Inferior parietal cortex (tissue), 1 donor: ENCODE data around the gene PFDN6.

Experiments used
- DNase-seq: peaks from one replicate; pipeline ENCODE4 v3.0.0-alpha.2; 2016; ENCODE audit errors: extremely low spot score

PFDN6 gene

DNA sequence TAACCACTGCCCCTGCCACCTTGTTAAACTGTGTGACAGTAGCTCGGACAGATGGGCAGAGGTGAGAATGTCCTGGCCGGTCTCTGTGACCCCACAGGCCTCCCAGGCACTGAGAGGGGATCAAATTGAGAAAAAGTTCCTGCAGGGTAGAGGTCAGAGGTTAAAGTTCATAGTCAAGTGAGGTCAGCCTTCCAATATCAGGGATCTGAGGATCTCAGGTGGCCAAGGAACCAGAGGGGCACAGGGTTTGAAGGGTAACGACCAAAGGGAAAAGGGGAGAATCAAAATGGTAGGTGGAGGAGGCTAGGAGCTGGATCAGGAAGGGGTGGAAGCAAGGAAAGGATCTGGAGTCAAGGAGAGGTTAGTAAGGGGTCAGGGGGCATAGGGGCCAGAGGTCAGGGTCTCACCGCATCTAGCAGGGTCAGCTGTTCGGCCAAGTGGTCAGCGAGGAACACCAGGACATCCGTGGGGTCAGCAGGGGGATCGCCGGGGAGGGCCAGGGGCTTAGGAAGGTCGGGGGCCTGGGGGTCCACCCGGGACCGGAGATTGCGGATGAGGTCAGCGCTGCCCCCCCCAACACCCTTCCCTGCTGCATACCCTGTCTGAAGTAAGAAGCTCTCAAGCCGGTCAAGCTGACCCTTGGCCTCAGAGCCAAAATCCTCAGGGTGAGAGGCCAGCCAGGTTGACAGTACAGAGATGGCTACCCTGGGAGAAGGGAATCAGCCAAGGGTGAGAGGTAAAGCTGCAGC lies 6.4 kb downstream of the PFDN6 start:
- DNase-seq, result no peak

DNA sequence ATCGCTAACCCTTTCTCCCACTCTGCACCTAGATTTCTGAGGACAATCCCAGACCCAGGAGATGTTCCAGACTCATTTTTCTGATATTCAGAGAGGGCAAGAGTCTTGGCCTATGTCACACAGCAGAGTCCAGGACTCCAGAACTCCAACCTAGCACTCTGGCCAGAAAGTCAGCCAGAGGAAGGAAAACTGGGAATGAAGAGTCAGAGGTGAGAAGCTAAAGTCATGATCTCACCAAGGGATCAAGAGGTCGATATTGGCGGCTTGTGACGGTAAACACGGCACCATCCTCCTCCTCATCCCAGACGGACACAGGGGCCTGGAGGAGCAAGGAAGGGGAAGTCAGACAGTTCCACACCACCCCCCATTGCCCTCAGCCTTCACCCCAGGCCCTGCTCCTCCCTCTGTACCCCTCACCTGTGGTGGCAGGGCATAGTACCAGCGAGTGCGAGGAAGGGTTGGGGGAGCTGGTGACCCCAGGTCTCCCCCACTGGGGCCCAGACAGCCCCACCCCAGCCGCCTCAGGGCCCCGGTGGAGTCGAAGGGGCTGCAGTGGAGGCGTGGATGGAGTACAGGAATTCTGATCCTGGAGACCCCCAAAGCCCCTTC lies 7.5 kb downstream of the PFDN6 start:
- no peak for DNase-seq

DNA sequence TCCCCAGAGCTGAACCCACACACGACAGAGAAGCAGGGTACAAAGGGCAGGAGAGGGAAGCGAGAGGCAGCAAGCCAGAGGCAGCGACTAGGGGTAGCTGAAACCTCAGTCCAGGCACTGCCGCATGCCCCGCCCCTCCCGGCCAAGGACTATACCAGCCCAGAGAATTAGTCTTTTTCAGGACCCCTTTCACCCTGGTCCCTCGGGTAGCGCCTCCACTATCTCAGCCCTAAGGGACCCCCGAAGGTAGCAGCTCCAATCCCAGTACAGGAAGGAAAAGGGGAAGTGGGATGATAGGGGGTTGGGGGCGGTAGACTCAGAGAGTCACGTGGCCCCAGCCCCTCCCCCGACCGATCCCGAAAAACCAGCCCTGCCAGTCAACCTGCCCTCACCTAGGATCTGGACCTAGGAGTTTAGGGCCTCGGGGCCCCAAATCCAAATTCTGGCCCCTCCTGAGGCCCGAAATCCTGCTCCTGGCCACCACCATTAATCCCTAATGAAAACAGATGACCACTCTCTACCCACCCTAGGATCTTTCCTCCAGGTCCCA lies 8.1 kb downstream of the PFDN6 start:
- no peak for DNase-seq

DNA sequence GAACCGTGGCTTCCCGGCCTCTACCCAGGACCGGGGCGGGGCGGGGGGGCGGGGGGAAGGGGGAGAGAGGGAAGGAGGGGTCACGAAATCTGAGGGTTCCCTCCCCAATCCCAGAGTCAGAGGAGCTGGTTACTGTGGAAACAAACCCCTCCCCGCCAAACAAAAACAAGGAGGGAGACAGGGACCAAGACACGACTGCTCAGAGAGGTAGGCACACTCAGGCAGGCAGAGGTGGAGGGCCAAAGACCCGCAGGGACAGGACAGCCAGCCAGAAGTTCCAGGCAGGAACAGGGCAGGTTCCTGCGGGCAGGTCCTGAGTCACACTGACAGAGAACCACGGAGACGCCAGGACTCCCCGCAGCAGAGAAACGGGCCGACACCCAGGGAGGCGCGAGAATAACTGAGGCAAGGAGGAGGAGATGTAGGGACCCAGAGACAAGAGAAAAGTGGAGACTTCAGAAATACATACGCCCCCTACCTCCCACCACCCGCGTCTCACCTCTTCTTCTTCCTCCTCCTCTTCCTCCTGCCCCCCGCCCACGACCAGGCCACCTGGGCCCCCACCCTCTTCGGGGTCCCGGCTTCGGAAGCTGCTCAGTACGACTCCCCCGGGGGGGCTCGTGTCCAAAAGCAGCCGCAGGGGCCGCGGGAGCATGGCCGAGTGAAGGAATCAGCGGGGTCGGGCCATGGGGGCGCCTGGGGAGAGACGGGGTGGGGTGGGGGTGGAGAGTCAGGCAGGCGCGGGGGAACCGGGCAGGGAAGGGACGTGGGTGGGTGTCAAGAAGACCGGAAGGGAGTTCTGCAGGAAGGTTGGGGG lies 8.8 kb downstream of the PFDN6 start:
- DNase-seq, result no peak

DNA sequence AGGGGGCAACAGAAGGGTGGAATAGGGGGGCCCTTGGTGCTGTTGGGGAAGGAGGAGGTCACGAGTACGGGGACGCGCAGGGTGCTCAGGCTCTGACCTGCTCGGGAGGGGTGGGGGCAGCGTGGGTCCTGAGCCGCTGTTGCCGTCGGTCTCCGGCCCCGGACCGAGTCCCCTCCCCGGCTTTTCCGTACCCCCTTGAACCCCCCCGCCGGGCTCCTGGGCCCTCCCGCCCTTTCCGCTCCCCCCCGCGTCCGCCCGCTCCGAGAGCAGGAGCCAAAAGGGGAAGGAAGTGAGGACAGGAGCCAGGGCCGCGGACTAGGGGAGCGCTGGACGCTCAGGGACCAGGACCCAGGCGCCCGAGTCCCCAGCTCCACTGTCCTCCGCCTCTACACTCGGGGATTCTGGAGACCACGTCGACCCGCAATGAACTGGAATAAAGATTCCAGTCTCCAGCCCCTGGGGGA lies 9.4 kb downstream of the PFDN6 start, which contains the start of gene RGL2:
TSS of gene RGL2 (minus strand) at position 170 of the 464 bp plus-strand sequence. CDS start 332 bp downstream, outside the sequence.
- DNase-seq, result no peak

DNA sequence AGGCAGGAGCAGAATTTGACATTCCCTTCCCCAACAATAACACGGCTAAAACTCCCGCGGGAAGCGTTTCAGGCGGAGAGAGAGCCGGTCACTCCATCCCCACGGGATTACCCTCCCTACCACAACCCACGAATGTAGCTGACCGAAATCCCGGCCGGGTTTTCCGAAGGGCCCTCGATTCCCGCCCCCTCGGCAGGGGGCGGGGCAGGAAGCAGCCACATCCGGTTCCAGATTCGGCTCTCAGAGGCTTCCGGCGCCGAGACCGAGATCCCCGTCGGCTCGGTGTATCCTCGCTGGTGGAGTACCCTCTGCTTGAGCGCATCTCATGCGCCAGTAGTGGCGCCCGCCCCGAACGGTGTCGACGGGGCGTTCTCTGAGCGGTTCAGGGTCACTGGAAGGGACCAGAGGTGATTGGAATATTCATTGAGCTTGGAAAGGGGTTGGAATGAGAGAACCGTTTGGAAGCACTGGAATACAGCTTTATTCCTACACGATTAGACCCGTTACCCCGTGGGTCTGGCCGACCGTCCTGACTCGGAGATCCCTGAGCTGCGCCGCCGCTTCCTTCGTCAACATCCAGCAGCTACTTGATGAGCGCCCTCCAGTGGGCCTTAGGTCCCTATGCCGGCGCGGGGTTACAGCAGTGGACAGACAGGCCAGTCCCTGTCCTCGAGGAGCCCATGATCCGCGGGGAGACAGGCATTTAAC lies 10.0 kb downstream of the PFDN6 start:
- DNase-seq, result peak; percentile 95

DNA sequence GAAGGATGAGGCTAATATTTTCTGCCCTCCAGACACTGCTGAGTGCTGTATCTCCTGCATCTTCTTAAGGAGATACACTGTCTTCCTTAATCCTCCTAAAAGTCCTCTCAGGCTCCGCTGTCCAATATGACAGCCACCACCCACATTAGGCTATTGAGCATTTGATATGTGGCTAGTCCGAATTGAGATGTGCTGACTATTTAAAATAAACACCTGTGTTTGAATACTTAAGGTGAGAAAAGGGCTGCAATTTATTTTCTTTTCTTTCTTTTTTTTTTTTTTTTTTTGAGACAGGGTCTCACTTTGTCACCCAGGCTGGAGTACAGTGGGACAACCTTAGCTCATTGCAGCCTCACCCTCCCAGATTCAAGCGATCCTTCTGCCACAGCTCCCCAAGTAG lies 12.5 kb downstream of the PFDN6 start:
- DNase-seq, result no peak

DNA sequence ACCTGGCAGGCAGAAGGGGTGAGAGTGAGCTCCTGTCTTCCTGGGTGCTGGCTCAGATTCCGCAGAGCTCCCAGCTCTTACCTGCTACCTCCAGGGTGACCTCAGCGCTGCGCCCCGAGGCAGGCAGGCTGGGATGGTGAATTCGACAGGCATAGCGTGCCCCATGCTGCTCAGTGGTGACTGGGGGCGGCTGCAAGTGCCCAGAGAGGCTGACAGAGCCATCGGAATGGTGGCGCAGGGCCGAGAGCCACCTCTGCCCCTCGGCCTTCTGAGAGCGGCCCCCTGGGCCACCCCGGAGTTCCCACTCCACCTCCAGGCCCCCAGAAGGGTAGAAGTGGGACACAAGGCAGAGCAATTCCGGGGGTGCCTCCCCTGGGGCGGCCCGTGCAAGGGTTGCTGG lies 14.8 kb downstream of the PFDN6 start:
- no peak for DNase-seq

DNA sequence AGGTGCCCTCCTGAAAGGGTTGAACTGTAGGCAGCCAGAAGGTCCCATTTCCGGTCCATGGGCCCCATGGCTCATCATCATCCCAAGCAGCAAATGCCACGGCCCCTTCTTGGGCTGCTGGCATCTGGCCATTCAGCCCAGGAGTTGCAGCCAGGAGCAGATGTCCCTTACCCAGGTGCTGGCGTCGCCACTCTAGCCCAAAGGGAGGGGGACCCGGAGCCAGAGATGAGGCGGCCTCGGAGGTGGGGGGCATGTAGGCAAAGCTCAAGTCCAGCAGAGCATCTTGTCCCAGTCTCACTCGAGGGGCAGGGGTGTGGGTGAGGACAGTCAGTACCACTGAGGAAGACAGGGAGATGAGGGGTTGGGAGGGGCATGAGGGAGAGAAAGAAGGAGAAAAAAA lies 15.7 kb downstream of the PFDN6 start:
- no peak for DNase-seq

DNA sequence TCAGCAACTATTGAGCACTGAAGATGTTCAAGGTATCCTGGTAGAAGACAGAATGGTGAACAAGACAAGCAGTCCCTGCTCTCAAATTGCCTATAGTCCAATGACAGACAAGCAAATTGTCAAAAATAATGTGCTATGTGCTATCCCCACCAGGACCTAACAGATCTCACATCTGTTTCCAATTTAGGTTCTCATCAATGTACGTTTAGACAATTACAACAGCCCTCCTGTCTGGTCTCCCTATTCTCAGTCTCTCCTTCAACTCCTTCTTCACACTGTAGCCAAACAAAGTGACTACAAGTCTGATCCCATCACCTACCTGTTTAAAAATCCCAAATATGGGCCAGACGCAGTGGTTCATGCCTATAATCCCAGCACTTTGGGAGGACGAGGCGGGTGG lies 17.0 kb downstream of the PFDN6 start:
- no peak for DNase-seq

DNA sequence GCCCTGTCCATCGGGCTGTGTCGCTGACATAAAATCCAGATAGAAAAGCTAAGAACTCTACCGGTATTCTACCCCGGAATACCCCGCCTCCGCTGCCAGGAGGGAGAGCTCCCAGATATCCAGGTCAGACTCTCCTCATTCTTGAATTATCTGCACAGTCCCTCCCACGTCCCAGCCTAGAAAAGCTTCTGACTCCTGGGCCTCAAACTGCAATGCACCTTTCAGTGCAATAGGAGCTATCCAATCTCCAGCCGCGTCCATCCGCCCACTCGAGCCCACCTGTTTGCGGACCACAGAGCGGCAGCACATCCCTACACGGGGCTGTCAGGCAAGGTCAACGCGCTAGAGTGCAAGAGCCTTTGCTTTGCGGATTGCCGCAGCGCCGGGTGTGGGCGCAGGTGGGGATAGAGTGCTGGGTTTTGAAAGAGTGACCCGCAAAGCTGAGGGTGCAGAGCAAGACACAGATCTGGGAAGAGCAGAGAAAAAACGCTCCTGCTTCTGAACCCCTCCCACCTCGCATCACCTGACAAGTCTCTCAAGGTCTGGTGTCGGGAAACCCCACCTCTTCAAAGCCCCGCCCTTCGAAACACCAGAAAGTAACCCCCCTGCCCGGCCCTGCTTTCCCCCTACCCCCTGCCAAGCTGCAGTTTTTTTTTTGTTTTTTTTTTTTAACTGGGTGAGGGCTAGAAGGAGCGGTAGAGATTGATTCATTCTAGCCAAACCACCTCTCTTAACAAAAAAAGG lies 23.1 kb downstream of the PFDN6 start:
- DNase-seq, result peak; percentile 55

DNA sequence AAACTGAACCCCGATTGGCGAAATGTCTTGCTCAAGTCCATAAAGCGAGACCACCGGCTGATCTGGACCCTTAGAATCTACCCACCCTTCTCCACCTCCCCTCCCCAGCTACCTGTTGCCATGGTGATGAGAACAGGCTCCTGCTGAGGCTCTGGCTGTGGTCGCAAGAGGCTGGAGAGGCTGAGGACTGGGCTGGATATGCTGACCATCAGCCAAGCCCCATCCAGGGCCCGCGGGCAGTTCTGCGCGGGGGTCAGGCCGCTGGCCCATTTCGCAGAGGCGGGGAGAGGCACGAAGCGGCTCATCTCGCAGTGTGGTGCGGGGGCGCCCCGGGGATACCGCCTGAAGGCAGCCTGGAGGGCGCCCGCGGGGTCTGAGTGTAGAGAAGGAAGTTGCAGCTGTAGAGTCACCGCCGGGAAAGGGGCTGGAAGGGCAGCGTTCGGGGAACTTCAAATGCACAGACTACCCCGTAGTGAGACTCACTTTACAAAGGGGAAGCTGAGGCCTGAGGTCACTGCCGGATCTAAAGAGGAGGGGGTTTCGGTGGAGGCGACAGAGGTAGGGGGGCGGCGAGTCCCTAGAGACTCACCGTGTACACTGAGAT lies 23.8 kb downstream of the PFDN6 start:
- DNase-seq, result no peak

DNA sequence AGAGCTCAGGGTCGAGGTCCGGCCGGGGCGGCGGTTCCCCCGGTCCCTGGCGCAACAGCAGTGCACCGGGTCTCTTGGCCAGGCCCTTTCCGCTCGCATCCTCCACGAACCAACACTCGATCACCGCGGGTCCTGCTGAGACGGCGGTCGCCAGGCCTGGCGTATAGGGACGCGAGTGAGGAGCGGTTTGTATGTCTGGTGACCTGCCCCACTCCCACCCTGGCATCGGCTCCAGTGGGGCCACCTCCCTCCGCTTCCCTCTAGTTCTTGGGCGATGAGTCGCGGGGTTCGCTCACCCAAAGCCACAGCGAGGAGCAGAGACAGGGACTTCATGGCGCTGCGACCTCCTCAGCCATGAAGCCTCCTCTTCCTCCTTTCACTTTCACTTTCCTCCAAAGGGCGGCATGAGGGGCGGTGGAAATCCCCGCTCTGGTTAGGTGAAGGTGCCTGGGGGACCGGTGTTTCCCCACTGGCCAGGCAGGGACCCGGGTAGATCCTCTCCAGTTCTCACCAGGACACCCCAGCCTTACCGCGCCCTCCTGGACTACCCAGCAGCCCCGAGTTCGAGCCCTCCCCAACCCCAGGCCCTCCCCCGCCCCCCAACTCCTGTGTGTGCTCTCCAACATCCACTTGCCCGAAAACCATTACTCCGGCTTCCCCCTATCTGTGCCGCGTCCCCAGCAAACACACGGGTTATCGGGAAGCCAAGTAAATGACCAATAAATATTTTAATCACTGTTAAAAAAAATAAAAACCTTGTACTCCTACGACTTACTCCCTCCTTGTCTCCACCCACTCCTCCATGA lies 24.5 kb downstream of the PFDN6 start, which contains the start of gene TAPBP:
TSS of gene TAPBP (minus strand) at position 370 of the 806 bp plus-strand sequence. CDS start at position 333, 37 bp downstream.
- DNase-seq, result peak; percentile 52

DNA sequence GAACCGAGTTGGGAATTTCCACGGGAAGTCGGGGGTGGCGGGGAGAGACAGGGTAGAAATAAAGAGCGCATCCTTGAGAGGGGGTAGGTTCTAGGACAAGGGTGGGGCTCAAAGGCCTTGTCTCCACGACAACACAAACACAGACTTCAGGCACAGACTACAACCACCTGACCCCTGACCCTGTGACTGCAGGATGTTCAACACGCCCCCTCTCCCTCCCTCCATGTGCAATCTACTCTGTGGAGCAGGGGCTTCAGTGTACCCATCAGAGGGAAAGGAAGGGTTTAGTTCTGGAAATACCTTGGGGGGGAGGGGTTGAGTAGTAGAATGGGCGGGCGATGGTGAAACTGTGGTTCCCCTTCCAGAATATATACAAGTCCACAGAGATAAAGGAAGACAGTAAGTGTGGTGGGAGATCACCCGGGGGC lies 25.1 kb downstream of the PFDN6 start:
- DNase-seq, result peak; percentile 48

DNA sequence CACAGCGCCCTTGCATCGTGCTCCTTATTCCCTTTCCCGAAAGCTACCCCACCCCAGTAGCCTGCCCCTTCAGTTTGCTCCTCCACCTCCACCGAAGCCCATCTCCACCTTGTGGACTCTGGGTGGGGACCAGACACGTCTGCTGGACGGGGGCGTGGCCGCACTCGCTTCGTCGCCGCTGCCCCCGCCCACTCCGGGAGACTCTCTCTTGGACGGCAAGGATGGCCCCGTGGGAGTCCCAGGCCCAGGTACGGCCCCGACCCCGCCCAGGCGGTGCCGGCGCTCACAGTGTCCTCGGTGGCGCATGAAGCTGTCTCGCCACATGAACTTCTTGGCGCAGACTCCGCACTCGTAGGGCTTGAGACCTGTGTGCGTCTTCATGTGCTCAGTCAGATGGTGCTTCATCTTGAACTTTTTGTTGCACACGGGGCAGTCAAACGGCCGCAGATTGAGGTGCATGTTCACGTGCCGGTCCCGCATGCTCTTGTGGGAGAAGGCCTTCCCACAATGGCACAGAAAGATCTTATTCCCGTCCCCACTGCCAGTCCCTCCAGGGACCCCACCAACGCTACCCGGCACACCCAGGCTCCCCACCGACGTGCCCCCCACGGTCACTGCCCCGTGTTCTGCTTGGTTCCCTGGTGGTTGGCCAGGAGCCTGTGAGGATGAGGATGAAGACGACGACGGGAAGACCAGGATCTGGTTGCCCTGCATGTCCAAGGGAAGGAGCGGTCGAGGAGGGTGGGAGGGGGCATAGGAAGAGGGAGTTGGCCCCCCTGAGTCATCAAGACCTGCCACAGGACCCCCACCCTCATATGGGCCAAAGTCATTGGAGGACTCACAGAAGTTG lies 25.8 kb downstream of the PFDN6 start:
- no peak for DNase-seq

DNA sequence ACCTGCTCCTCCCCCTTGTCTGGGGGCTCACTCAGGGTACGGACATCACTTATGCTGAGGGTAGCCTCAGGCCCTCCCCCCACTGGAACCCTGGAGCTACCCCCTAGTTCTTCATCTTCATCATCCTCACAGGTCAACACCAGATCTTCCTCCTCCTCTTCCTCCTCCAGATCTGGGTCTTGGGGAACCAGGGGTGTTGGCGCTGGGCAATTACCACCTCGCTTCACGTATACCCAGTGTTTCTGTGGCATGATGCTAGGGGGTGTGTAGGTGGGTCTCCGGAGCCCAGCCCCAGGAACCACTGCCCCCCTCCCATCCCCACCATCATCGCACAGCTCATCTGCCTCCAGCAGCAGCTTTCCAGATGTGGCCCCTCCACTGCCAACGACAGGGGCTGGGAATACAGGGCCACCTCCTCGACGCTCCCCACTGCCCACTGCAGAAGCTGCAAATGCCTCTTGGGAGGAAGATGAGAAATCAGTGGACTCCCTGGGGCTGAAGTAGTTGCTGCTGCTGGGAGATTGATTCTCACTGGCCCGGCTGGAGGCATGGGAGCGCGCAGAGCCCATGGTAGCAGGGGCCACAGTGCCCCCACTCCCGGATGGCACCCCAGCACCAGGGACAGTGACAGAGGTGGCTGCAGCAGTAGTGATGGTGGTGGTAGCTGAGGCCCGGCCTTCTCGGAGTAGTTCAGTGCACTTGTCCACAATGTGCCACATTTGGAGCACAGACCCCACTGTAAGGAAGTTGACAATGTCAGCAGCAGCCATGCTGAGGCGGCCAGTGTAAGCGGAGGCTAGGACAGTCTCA lies 26.6 kb downstream of the PFDN6 start:
- no peak for DNase-seq

DNA sequence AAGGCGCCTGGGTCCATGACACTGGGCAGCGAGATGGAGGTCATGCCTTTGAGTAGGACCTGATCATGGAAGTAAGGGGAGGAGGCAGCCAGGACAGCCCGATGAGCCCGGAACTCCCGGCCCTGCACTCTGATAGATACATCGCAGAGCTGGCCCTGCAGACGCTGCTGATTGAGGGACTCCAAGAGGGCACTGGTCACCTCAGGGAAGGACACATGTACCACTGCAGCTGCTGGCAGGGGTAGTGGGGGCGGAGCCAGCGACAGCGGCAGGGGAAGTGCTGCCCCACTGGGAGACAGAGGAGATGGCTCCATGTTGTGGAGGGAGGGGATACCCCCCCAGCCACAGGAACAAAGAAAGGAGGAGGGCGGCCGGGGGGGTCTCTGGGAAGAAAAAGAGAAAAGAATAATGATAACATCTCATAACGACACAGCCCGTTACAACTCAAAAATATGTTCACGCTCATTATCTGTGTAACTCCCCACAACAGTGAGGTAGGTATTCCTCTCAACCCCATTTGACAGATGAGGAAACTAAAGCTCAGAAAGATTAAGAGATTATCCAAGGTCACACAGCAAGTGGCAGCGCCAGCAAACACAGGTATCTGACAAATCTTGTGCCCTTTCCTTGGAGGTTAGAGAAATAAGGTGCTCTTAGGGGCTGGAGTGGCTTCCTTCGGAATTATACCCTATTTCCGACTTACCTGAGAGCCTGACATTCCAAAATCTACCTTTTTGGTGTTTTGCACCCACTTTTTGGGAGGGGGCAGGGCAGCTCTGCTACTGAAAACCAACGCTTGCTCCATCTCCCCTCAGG lies 27.4 kb downstream of the PFDN6 start:
- DNase-seq, result no peak
